Activated CD4-positive, alpha-beta T cell treated with anti-CD3 and anti-CD28 coated beads, Interleukin-2, amount 50 U/mL, for 48 hours (primary cell): Measurements from ENCODE around the gene COG5.

Experiments
- DNase-seq, 2 experiments: peaks; one replicate each; pipeline ENCODE4 v3.0.0-alpha.2; 2020

COG5 gene

GRCh38 chr7:107321611-107322010, 242.1 kb downstream of the COG5 start:
- DNase-seq, result no peak

- DNase-seq, result no peak
Measured at GRCh38 chr7:107319724-107320228, 243.9 kb downstream of the COG5 start.

DNA sequence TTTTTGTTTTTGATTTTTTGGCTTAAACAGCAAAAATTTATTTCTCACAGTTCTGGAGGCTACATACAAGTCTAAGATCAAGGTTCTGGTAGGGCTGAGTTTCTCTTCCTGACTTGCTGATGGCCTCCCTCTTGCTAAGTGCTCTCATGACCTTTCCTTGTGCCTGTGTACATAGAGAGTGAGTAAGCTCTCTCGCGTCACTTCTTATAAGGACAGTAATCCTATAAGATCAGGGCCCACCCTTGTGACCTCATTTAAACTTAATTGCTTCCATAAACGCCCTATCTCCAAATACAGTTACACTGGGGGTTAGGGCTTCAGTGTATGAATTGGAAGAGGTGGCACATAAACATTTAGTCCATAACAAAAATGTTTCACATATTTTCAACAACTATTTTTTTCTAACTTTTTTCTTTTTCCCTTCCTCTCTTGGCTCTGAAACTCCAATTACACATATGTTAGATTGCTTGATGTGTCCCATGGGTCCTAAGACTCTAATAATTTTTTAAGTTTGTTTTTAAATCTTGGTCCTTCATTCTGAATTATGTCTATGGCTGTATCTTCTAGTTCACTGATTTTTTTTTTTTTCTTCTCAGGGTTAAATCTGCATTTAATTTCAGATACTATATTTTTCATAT, 245.1 kb downstream of the COG5 start:
- DNase-seq, result no peak

GRCh38 chr7:107315716-107316220, 248.0 kb downstream of the COG5 start:
- DNase-seq, result no peak

- DNase-seq, result no peak
Measured at GRCh38 chr7:107313355-107313754, 250.4 kb downstream of the COG5 start.

DNA sequence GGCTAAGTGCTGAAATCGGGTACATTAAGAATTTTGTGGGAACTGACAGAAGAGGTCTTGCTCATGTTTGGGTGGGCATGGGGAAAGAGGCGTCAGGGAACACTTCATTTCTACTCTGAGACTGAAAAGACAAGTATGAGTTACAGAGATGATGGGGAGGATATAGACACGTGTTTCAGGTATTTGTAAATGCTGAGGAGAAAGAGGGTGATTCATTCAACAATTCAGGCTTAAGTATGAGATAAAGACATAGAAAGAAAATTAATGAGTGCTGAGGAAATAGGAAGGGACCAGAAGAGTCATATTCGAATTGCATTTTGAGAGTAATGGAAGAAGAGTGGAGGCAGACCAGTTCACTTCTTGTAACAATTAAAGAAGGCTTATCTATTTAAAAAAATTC, 251.3 kb downstream of the COG5 start:
- DNase-seq, result no peak

- DNase-seq, result no peak
Measured at GRCh38 chr7:107309296-107309695, 254.4 kb downstream of the COG5 start.

DNA sequence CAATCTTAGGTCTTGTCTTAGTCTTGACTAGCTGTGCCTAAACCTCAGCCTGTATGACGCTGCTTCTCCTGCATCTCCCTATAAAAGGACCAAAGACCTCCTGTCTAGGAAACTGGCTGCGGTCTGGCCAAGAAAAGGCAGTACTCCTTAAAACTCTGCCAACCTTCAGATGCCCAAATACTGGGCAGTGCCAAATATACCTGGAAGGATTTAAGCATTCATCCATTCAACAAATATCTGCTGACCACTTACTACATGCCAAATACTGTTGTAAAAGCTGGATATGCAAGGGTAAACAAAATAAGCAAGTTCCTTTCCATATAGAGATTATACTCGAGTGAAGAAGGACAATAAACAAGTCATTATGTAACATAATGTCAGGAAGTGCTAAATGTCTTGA, 259.1 kb downstream of the COG5 start:
- DNase-seq, result no peak

DNA sequence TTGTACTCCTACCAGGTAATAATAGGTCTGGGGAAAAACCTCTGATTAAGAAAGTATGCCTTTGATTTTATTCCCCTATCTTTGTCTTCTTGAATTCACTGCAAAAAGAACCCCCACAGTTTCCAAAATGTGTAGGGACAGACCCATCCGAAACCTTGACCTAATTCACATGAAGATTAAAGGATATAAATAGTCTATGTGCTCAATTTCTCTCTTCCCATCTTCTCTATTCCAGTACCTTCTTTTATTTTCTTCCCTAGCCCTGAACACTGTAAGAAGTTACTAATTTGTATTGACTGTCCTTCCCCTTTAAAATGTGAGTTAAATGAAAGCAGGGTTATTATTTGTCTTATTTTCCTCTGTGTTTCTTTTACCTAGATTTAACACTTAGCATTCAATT, 259.7 kb downstream of the COG5 start:
- no peak for DNase-seq

DNA sequence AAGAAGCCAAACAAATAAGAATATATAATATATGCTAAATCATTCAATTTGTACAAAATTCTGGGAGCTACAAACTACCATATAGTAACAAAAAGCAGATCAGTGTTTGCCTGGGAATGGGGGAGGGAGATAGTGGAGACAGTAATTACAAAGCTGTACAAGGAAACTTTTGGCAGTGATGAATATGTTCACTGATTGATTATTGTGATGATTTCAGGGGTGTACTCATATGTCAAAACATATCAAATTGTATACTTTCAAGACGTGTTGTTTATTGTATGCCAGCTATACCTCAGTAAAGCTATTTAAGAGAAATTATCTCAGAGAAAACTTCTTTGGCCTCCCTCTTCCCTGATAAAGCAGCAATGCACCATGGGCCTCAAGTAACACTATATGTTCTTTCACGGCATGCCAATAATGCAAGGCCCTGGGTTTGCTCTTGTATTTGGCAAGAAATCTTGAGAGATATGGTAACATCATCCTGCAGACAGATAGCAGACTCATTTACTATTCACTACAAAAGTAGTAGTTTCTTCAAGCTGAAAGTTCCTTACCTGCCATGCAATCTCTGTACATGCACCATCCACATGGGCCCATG, 261.4 kb downstream of the COG5 start:
- no peak for DNase-seq

- no peak for DNase-seq
Measured at GRCh38 chr7:107294182-107294581, 269.5 kb downstream of the COG5 start.

DNA sequence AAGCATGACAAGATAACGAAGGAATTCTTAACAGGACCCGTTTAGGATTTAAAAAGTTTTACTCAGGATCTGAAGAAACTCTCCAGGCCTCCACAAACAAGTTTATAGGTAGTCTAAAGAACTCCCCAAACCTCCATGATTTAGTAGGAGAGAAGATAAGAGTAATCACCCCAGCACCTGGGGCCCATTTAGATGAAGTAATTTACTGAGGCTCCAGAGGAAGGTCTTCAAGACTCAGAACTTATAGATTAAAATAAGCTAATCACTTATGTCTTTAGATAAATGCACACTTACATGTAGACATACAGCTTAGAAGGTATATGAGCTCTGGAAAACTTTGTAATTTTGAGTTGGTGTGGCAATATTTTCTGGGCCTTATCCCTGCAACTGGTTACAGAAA, 271.1 kb downstream of the COG5 start:
- DNase-seq, result no peak

DNA sequence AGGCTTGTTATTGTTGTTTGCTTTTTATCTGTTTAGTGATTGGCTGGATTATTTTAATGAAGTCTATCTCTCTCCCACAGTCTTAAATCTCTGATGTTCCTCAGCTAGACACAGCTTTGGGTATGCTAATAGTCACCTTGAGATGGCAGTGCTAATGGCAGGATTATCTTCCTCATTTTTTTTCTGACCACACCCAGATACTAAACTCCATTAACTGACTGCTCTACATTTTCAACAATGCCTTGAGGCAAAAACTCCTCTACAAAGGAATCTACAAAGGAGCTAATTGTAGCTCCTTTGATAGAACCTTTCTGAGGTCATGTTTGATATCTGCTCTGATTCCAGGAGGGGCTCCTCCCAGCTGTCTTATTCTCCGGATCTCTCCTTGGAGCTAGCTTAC, 272.3 kb downstream of the COG5 start:
- no peak for DNase-seq

DNA sequence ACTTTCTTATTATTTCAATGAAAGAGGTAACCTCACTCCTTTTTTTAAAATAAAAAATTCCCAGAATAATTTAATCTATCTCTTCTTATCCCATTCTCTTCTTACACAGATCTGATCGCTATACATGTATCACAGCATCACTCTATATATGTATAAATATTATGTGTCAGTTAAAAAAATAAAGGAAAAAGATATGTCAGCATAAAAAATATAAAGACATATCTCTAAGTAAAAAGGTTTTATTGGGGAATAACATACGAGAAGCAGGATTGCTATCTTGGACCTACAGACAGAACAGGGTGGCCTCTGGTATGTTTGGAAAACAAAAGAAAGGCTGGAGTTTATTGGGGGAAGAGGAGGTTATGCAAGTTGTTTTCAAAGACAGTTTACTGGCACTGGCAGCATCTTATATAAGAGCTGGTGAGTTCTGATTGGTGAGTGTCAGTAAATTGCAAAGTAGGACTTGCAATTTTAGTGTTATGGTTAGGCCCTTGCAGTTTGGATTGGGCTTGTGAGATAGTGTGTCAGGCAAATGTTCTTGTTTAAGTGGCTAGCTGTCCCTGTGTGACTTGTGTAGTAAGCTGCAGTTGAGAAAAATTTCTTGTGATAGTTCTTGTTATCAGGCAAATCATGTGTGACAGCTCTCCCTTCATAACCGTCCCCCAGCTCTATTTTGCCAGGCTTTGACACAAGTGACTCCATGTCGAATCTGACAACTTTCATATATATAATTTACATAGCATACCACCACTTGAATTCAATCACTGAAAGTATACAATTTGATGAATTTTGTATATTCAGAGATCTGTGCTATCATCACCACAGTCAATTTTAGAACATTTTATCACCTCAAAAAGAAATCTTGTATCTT, 276.7 kb downstream of the COG5 start:
- no peak for DNase-seq

GRCh38 chr7:107284911-107285479, 278.7 kb downstream of the COG5 start:
- no peak for DNase-seq

DNA sequence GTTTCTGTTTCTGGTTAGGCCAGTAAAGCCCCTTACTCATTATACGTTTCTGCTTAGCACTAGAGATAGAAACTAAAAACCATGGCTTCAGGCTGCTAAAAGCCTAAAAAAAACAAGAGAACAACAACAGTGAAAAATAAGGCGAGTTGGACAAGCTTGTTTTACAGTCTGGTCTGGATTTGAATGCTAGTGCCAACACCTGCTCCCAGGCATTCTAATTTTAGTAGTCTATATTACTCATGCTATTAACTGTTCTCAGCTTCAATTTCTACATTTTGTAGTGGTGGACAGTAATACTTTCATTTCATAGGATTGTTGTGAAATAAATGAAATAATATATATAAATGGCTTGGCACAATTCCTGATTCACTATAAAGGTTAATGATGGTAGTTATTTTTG, 286.4 kb downstream of the COG5 start:
- DNase-seq, result no peak

- DNase-seq, result no peak
Measured at GRCh38 chr7:107276220-107276827, 287.4 kb downstream of the COG5 start.

- DNase-seq, result no peak
Measured at GRCh38 chr7:107274506-107274905, 289.2 kb downstream of the COG5 start.

- DNase-seq, result no peak
Measured at GRCh38 chr7:107269790-107270189, 293.9 kb downstream of the COG5 start.

DNA sequence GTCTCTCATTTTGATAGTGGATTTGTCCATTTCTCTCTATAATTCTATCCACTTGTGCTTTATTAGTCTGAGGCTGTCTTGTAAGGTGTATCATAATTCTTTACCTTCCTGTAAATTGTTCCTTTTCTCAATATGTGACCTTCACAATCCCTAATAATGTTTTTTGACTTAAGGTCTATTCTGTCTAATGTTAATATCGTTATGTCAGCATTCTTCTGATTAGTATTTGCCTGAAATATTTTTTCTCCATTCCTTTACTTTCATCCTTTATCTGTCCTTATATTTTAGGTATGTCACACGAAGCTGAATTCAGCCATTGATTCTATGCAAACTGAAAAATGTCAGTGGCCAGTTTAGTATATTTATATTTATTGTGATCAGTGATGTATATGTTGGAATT, 295.1 kb downstream of the COG5 start:
- no peak for DNase-seq

DNA sequence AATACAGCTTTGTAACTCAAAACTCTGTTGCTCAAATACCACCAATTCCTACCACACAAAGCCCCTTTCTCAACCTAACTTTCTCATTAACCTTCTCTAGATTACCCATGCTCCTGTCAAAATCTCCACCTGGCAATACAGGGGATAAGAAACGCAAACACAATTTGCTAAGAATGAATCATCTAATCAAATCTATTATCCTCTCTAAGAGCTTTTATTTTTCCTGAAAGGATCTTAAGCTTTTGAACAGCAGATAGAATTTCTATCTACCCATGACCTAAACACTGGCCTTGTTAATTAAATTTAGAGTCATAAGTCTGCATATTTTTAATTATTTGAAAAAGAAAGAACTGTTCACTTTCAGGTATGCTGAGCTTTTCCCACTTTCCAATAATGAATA, 296.6 kb downstream of the COG5 start:
- no peak for DNase-seq

DNA sequence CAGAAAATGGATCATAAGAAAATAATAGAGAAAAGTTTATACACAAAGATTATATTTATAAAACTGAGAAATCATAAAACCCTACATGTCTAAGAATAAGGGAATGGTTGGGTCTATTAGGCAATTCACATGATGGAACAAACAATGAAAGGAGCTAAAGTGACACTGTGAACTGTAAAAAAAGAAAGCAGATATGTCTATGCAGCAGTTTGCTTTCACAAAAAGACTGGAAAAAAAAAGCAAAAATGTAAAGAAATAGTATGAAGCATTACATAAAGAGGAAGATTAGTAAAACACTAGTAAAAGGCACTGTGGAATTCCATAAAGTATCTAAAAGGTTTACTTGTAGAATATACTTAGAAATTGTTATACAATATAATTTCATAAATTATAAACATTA, 299.0 kb downstream of the COG5 start:
- DNase-seq, result no peak

GRCh38 chr7:107262857-107263256, 300.9 kb downstream of the COG5 start:
- DNase-seq, result no peak
